Ovary (tissue), 9 donors: ENCODE results near the gene AHRR. TPM values are rescaled to one million over a fixed set of nuclear protein-coding genes. Genes with fewer than 3 reads are reported as not detected.

Experiments
- DNase-seq, 5 donors: peaks; one replicate each; pipeline ENCODE4 v3.0.0-alpha.2; 2019 to 2020
- H3K27ac ChIP-seq, 2 donors: fragments of 200-600 bp; one replicate each; pipeline versions ENCODE4 v1.5.1 to v1.8.0; 2019 to 2022
- H3K27me3 ChIP-seq: fragments of 200-600 bp; one replicate; pipeline ENCODE4 v1.8.0; 2022
- H3K36me3 ChIP-seq: fragments of 200-600 bp; sonication (generic); one replicate; pipeline ENCODE4 v1.5.1; 2019
- H3K4me1 ChIP-seq: one replicate; pipeline ENCODE4 v1.8.1; 2013; ENCODE audit warnings: mild to moderate bottlenecking, moderate library complexity; ENCODE audit not compliant: insufficient read depth
- H3K4me3 ChIP-seq: fragments of 200-600 bp; sonication (generic); one replicate; pipeline ENCODE4 v1.5.1; 2017
- H3K9me3 ChIP-seq, 2 donors: fragments of 200-600 bp in 1 of 2; sonication (generic) in 1 of 2; one replicate each; pipeline versions ENCODE4 v1.5.1 to v1.8.1; 2013 to 2019; ENCODE audit warnings: mild to moderate bottlenecking in 1 of 2, moderate library complexity in 1 of 2
- EP300 ChIP-seq: sonication (generic); formaldehyde crosslinking; IDR thresholded peaks from one replicate; pipeline ENCODE4 v1.6.1; 2017; ENCODE audit warnings: antibody characterized with exemption
- POLR2A ChIP-seq: fragments of 450-650 bp; IDR thresholded peaks from one replicate; pipeline ENCODE4 v1.6.1; 2017; ENCODE audit warnings: antibody characterized with exemption, mild to moderate bottlenecking, moderate library complexity
- WGBS, 3 donors: extraction: QIAGEN DNeasy Blood & Tissue Kit in 1 of 3; methylation state at CpG; one replicate each; pipeline versions ENCODE4 v1.1.5 to v1.1.7; 2013 to 2017; 5-methylcytosine and 5-hydroxymethylcytosine counted together
- intact Hi-C, 4 donors: fragments of 100-400 bp; cut with DNase I; formaldehyde crosslinking; loops; one replicate each; pipeline versions ENCODE4 v1.11.0 to v1.15.1; 2022 to 2023
- polyA plus RNA-seq, 2 donors: library from polyadenylated mRNA; stranded (reverse); fragments of 200-250 nt in 1 of 2; fragments of 350-450 nt in 1 of 2; fragmentation: Illumina TruSeq in 1 of 2; extraction: RNeasy Lipid Tissue Mini Kit (QIAGEN cat#74804) in 1 of 2; gene quantifications; one replicate each; pipeline ENCODE4 v1.2.3, GENCODE V29; 2013 to 2014
- total RNA-seq, 7 donors: library from RNA; depleted of rRNA in 2 of 7; stranded (reverse); fragments of >200 nt in 2 of 7; fragmentation: NEBNext Ultra II Directional in 3 of 7; extraction: Animal tissue kit (Norgen Biotek cat#: 25700) in 3 of 7; gene quantifications; one replicate each; pipeline versions ENCODE4 v1.1.0 to v1.2.4, GENCODE V29; 2016 to 2023
- TF ChIP-seq, protein P1 (sequence below), 3 donors: fragments of 450-650 bp in 2 of 3; fragments of 200-600 bp in 1 of 3; IDR thresholded peaks; one replicate each; pipeline versions ENCODE4 v1.5.1 to v1.8.0; 2016 to 2022; ENCODE audit warnings: antibody characterized with exemption in 3 of 3, mild to moderate bottlenecking in 1 of 3
- donor health status: DM: no; HTN: no; CAD: no; lungs with moderate emphysema.
- donor health status: DM: no; HTN: no; CAD: no.
- donor health status: Bipolar disorder and iron deficiency.
- donor health status: DM: yes; HTN: yes; CAD: no.
- donor health status: DM: no; HTN: no; CAD: no.
- donor health status: DM: yes; HTN: yes; CAD: no.

Gene AHRR
- total and polyA plus RNA-seq, 9 donors, result 0.72 to 14.9 (median 2.0) TPM

- no peak overlapping the region for H3K27ac ChIP-seq
- no peaks in the 10 kb centered on the region for H3K4me1 ChIP-seq
- TF ChIP-seq, protein P1, sequence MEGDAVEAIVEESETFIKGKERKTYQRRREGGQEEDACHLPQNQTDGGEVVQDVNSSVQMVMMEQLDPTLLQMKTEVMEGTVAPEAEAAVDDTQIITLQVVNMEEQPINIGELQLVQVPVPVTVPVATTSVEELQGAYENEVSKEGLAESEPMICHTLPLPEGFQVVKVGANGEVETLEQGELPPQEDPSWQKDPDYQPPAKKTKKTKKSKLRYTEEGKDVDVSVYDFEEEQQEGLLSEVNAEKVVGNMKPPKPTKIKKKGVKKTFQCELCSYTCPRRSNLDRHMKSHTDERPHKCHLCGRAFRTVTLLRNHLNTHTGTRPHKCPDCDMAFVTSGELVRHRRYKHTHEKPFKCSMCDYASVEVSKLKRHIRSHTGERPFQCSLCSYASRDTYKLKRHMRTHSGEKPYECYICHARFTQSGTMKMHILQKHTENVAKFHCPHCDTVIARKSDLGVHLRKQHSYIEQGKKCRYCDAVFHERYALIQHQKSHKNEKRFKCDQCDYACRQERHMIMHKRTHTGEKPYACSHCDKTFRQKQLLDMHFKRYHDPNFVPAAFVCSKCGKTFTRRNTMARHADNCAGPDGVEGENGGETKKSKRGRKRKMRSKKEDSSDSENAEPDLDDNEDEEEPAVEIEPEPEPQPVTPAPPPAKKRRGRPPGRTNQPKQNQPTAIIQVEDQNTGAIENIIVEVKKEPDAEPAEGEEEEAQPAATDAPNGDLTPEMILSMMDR (IDR thresholded peaks at IDR 0.05), result no peak
- TF ChIP-seq POLR2A (no peak), EP300 (no peak)
- DNase-seq, result peak in 1 of 5 donors; percentile 11
- no peaks in the 10 kb centered on the region for H3K27me3 ChIP-seq
- no peaks in the 10 kb centered on the region for H3K36me3 ChIP-seq
- H3K9me3 ChIP-seq, result no peaks in the 10 kb centered on the region
- intact Hi-C loops, result no loop called here
- WGBS, 3 donors, result 88 to 94% (median 92%) methylated on average over 9 of the region's 9 CpGs
- no peak overlapping the region for H3K4me3 ChIP-seq
Measured at GRCh38 chr5:423233-423565, 101.7 kb downstream of the AHRR start.

GRCh38 chr5:423626-424261 is 102.2 kb downstream of the AHRR start:
- H3K4me3 ChIP-seq, result no peak overlapping the region
- 77 to 80% (median 78%) methylated on average over 23 to 24 of the region's 24 CpGs for WGBS, 3 donors
- H3K36me3 ChIP-seq, result no peaks in the 10 kb centered on the region
- TF ChIP-seq, protein P1 (IDR thresholded peaks at IDR 0.05), result no peak
- TF ChIP-seq EP300, result no peak
- no peak for TF ChIP-seq POLR2A
- H3K4me1 ChIP-seq, result no peaks in the 10 kb centered on the region
- H3K27ac ChIP-seq, result no peak overlapping the region
- H3K9me3 ChIP-seq, result no peaks in the 10 kb centered on the region
- peak in 1 of 5 donors; percentile 31 for DNase-seq
- H3K27me3 ChIP-seq, result no peaks in the 10 kb centered on the region
- intact Hi-C loops, result no loop called here

DNA sequence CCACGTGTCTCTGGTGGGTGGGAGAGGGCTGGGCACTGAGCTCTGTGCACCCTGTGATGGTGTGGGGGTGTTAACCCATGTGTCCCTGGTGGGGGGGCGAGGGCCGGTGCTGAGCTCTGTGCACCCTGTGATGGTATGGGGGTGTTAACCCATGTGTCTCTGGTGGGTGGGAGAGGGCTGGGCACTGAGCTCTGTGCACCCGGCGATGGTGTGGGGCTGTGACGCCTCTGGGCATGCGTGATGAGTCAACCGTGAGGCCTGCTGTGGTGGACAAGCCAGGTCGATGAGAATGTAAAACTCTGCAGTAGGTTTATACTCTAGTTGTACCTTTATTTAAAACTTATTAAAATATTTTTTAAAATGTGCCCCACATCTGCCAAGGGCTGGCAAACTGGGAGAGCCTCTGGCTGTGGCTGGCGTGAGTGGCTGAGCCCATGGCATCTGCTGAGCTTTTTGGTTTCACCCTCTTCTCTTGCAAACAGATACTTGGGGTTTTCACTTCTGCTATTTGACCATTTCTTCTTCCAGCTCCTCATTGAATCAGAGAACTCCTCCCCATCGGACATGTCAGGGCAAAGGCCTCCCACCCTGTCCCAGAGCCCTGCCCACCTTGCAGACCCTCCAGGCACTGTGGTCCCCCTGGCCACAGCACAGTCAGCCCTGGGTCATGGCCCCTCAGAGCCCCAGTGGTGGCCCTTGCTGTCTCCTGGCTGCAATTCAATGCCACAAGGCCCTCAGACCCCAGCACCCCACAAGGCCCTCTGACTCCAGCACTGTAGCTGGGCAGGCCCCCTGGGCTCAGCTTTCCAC is 103.0 kb downstream of the AHRR start:
- WGBS, 3 donors, result 75 to 77% (median 77%) methylated on average over 11 of the region's 11 CpGs
- H3K9me3 ChIP-seq, result no peaks in the 10 kb centered on the region
- intact Hi-C loops, result no loop called here
- H3K4me1 ChIP-seq, result peaks cover 2% of the 10 kb centered on the region
- DNase-seq, result peak in 1 of 5 donors; percentile 14
- TF ChIP-seq, protein P1 (IDR thresholded peaks at IDR 0.05), result no peak
- TF ChIP-seq EP300, result no peak
- no peak for TF ChIP-seq POLR2A
- no peak overlapping the region for H3K4me3 ChIP-seq
- no peaks in the 10 kb centered on the region for H3K27me3 ChIP-seq
- no peaks in the 10 kb centered on the region for H3K36me3 ChIP-seq
- no peak overlapping the region for H3K27ac ChIP-seq

GRCh38 chr5:425714-426113 is 104.2 kb downstream of the AHRR start:
- intact Hi-C loops, result no loop called here
- no peak overlapping the region for H3K4me3 ChIP-seq
- H3K27me3 ChIP-seq, result no peaks in the 10 kb centered on the region
- no peak for TF ChIP-seq POLR2A
- TF ChIP-seq, protein P1 (IDR thresholded peaks at IDR 0.05), result no peak
- H3K4me1 ChIP-seq, result peaks cover 4% of the 10 kb centered on the region
- H3K36me3 ChIP-seq, result no peaks in the 10 kb centered on the region
- H3K9me3 ChIP-seq, result no peaks in the 10 kb centered on the region
- DNase-seq, result no peak
- 54 to 70% (median 56%) methylated on average over 5 of the region's 5 CpGs for WGBS, 3 donors
- no peak overlapping the region for H3K27ac ChIP-seq
